Tibial nerve (tissue), 4 donors: ENCODE results near the gene FAM83D.

Source experiments
- EP300 ChIP-seq, 2 donors: sonication (generic); formaldehyde crosslinking; IDR thresholded peaks; one replicate each; pipeline ENCODE4 v1.6.1; 2017; ENCODE audit warnings: antibody characterized with exemption in 2 of 2, mild to moderate bottlenecking in 1 of 2
- POLR2A ChIP-seq, 2 donors: fragments of 450-650 bp; IDR thresholded peaks; one replicate each; pipeline ENCODE4 v1.6.1; 2017; ENCODE audit warnings: antibody characterized with exemption in 2 of 2, mild to moderate bottlenecking in 2 of 2, moderate library complexity in 2 of 2
- TF ChIP-seq, protein P1 (sequence below), 5 experiments: fragments of 200-600 bp in 3 of 5; fragments of 450-650 bp in 2 of 5; sonication (generic) in 3 of 5; IDR thresholded peaks; one replicate each; pipeline ENCODE4 v1.5.1; 2016 to 2019; ENCODE audit warnings: antibody characterized with exemption in 5 of 5, mild to moderate bottlenecking in 3 of 5, moderate library complexity in 2 of 5

DNA sequence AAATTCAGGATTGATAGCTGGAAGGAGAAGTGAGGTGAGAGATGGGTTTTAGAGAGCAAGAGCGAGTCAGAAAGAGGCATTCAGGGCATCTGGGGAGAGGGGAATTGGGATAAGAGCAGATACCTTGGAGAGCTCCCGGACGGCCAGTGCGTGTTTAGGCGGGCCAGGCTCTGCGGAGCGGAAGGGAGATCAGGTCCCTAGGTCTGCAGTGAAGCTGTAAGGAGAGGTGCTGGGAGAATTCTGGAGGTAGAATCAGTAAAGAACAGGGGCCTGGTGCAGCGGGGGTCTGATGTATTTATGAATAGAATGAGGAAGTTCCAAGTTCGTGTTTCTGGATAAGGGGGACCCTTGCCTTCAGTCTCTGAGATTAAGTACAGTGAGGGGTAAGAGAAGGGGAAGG is 47.4 kb upstream of the FAM83D start:
- TF ChIP-seq, protein P1, sequence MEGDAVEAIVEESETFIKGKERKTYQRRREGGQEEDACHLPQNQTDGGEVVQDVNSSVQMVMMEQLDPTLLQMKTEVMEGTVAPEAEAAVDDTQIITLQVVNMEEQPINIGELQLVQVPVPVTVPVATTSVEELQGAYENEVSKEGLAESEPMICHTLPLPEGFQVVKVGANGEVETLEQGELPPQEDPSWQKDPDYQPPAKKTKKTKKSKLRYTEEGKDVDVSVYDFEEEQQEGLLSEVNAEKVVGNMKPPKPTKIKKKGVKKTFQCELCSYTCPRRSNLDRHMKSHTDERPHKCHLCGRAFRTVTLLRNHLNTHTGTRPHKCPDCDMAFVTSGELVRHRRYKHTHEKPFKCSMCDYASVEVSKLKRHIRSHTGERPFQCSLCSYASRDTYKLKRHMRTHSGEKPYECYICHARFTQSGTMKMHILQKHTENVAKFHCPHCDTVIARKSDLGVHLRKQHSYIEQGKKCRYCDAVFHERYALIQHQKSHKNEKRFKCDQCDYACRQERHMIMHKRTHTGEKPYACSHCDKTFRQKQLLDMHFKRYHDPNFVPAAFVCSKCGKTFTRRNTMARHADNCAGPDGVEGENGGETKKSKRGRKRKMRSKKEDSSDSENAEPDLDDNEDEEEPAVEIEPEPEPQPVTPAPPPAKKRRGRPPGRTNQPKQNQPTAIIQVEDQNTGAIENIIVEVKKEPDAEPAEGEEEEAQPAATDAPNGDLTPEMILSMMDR (IDR thresholded peaks at IDR 0.05): no peak
- TF ChIP-seq EP300 (IDR thresholded peaks at IDR 0.05): no peak
- TF ChIP-seq POLR2A (IDR thresholded peaks at IDR 0.05): no peak
